ENCODE data around the gene GPM6B. TPM values are rescaled to one million over a fixed set of nuclear protein-coding genes. Genes with fewer than 3 reads are reported as not detected.

GPM6B gene, protein sequence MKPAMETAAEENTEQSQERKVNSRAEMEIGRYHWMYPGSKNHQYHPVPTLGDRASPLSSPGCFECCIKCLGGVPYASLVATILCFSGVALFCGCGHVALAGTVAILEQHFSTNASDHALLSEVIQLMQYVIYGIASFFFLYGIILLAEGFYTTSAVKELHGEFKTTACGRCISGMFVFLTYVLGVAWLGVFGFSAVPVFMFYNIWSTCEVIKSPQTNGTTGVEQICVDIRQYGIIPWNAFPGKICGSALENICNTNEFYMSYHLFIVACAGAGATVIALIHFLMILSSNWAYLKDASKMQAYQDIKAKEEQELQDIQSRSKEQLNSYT
- 0.29 and 0.35 TPM in 2 replicates for total RNA-seq

DNA sequence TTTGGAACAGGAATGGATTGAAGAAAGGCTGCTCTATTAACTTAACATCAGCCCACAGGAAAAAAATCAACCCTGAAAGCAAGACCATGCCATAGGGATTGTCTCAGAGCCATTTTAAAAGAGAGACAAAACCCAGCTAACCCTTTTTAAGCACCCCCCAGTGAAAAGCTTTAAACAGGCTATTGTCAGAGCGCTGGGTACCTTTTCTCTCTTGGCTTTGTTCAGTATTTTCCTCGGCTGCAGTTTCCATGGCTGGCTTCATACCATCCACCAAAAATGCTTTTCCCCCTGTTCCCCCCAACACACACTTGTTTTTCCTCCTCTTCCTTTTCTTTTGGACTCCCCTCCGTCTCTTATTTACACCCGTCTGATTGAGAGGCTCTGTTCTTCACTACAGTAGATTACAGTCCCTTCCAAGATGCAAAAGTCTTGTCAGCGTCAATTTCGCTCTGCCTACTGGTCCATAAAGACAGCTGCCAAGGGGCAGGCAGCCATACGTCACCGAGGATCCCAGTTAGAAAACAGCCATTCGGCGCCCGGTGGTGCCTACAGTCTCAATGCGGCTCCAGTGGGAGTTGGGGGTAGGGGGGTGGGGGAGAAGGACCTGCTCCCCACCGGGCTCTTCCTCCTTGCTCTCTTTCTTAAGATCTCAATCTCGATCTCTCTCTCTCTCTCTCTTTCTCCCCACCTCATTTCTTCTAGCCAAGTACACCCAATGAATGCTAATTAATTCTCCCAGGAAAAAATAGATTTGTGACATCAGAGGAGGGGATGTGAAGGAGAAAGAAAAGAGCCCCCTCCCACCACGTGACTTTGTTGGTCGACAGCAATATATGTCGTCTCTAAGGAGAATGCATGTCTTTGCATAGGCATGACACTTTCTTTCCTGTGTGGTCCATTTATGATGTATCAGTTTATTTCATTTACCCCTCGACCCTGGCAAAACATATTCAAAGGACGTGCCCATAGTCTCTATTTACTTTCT is at the start of gene GPM6B:
GPM6B (minus strand) TSS at position 451 of the 985 bp plus-strand sequence; CDS start at position 262, 189 bp downstream.

DNA sequence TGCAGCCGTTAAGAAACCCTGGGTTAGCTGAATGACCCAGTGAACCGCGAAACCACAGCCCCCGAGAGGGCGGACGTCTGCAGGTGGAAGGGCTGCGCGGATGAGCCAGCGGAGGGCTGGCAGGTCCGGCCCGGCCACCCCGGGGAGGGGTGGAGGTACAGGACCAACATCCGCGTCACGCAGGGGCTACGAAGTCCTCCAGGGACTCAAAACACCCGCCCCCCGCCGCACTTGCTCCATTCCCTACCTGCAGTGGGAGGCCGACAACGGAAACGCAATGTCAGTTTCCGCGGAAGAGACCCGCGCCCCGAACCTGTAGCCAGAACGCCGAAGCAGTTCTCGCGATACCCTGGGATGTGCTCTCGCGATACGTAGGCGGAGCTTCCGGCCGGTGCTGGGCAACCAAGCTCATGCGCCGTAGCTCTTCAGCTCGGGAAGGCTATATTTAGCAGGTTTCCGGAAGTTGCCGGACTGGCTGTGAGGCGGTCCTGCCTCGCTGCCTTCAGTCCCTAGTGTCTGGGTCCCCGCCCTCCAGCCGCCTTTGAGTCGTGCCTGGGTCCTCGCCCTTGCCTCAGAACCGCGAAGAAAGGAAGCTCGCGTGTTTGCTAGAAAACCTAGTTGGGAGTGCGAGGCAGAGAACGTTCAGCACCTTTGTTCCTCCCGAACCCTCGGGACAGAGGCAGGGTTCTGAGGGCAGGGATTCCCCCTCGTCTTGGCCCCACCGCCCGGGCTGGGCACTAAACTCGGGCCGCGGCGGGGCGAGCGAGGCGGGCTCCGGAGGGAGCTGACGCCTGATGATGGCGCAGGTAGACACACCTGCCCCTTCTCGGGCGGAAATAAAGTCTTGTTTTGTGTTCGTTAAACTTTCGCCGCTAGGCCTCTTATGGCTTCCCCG is 82.4 kb downstream of the GPM6B start, which contains the start of the genes OFD1 and TRAPPC2:
OFD1 (plus strand) TSS at position 471 of the 895 bp plus-strand sequence; CDS start at position 795, 324 bp downstream.
TRAPPC2 (minus strand) TSS at position 343 of the 895 bp plus-strand sequence. CDS start 14,657 bp downstream, outside the sequence.

Other genes with a start within 250 kb of the GPM6B start
- not detected in 2 replicates for gene EGFL6, start 247.5 kb downstream of the GPM6B start, total RNA-seq
- 1.7 and 3.7 TPM in 2 replicates for gene TCEANC, start 164.0 kb downstream of the GPM6B start, total RNA-seq
- gene RAB9A, start 128.0 kb downstream of the GPM6B start, total RNA-seq: 23.6 and 48.7 TPM in 2 replicates
- gene TRAPPC2, start 82.5 kb downstream of the GPM6B start, total RNA-seq: 11.2 and 15.9 TPM in 2 replicates
- gene OFD1, start 82.3 kb downstream of the GPM6B start, total RNA-seq: 4.6 and 7.1 TPM in 2 replicates
- gene GEMIN8, start 212.8 kb upstream of the GPM6B start, total RNA-seq: 27.1 and 58.5 TPM in 2 replicates